NOMO-1 treated with DMSO at 0.1 percent for 48 hours (cell line): ENCODE results near the gene MPHOSPH10.
A peak's percentile ranks its signal among the peaks of the same experiment; 100 is the strongest.
"Not testable (repeated sequence)": the region's sequence is repeated elsewhere in the genome, so short reads cannot be mapped to it uniquely, and the experiment has no call there.

Experiments used
- DNase-seq: peaks from one replicate; lab custom pipeline; 2025; ENCODE audit not compliant: unreplicated experiment; lab: John Stamatoyannopoulos, UW

Gene MPHOSPH10

GRCh38 chr2:71157124-71157793 lies 26.8 kb downstream of the MPHOSPH10 start:
- DNase-seq, result peak; percentile 18

- DNase-seq, result no peak
Observed at GRCh38 chr2:71166812-71167211, 36.4 kb downstream of the MPHOSPH10 start.

GRCh38 chr2:71173096-71173495 lies 42.7 kb downstream of the MPHOSPH10 start:
- no peak for DNase-seq

- DNase-seq, result peak; percentile 34
Observed at GRCh38 chr2:71174207-71174606, 43.8 kb downstream of the MPHOSPH10 start.

- not testable (repeated sequence) for DNase-seq
Observed at GRCh38 chr2:71178836-71179235, 48.4 kb downstream of the MPHOSPH10 start.

GRCh38 chr2:71181316-71181715 lies 50.9 kb downstream of the MPHOSPH10 start:
- no peak for DNase-seq

GRCh38 chr2:71183306-71184115 lies 53.1 kb downstream of the MPHOSPH10 start:
- DNase-seq, result peak; percentile 26

GRCh38 chr2:71186973-71187372 lies 56.5 kb downstream of the MPHOSPH10 start:
- no peak for DNase-seq

- no peak for DNase-seq
Observed at GRCh38 chr2:71187589-71187988, 57.2 kb downstream of the MPHOSPH10 start.

- peak; percentile 7 for DNase-seq
Observed at GRCh38 chr2:71190656-71191569, 60.5 kb downstream of the MPHOSPH10 start.

GRCh38 chr2:71191570-71191943 lies 61.1 kb downstream of the MPHOSPH10 start:
- peak; percentile 35 for DNase-seq
